GM18505 (cell line): ENCODE data around the gene NUDT21.
"Not testable (repeated sequence)": the region's sequence is repeated elsewhere in the genome, so short reads cannot be mapped to it uniquely, and the experiment has no call there.

Experiments
- ATAC-seq: cut with Tn5 transposase; IDR thresholded peaks from one replicate; pipeline ENCODE4 v1.9.1; 2021; ENCODE audit not compliant: unreplicated experiment
- POLR2A ChIP-seq: IDR thresholded peaks from 4 replicates; pipeline ENCODE4 v1.6.1; 2011; ENCODE audit warnings: borderline replicate concordance; ENCODE audit not compliant: insufficient read depth, insufficient read length; ENCODE audit errors: extremely low read depth

NUDT21 gene

DNA sequence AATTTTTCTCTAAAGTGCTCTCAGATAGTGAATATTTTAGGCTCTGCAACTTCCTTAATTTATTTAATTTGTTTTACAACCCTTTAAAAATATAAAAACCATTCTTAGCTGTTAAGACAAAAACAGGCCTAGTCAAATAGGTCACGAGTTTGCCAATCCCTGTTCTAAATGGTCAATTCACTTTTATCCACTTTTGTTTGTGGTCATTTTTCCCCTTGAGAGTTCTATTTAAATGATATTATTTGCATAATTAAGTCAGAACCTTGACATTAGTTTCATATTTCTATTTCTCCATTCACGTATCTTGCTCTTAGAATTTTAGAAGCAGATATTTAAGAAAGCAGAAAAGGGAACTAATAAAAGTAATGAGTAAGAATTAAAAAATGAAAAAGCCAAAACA, 29.8 kb downstream of the NUDT21 start:
- ATAC-seq, result no peak
- TF ChIP-seq POLR2A, result no peak

DNA sequence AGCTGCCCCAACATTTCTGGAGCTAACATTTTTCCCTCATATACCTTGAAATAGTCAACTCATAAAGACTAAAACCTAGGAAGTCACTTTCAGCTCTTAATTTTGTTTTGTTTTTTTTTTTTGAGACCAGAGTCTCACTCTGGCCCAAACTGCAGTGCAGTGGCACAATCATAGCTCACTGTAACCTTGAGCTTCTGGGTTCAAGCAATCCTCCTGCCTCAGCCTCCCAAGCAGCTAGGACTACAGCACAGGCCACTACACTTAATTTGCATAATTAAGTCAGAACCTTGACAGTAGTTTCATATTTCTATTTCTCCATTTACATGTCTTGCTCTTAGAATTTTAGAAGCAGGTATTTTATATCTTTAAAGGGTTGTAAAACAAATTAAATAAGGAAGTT, 30.5 kb downstream of the NUDT21 start:
- ATAC-seq, result no peak
- no peak for TF ChIP-seq POLR2A

DNA sequence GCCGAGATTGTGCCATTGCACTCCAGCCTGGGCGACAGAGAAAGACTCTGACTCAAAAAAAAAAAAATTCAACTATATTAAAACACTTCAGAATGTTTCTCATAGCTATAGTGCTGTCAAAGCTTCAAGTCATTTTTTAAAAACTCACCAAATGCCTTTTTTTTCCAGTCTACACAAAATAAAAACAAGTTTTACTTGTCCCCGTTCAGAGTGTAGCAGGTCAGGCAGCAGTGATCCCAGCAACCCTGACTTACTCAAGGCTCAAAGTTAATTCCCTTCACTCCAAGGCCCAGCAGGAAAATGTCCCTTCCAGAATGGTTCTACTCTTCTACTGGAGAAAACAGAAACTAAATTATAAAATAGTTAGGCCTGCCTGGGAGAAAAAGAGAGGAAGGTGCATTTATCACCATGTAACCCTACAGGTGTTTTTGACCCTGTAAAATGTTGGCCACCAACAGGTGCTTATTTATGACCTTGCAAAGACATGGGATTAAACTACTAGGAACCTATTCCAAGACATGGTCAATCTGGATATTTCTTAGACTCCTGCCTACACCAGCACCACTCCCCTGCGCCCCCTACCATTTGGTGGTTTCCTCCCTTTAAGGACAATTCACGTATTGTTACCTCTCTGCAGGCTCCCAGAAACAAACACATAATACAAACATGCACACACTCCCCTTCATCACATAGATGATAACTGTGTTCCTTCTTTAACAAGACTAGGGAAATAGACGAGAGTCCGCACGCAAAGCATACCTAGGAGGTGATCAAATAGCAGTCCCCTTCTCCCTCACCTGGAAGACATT, 31.2 kb downstream of the NUDT21 start:
- TF ChIP-seq POLR2A, result no peak
- no peak for ATAC-seq

DNA sequence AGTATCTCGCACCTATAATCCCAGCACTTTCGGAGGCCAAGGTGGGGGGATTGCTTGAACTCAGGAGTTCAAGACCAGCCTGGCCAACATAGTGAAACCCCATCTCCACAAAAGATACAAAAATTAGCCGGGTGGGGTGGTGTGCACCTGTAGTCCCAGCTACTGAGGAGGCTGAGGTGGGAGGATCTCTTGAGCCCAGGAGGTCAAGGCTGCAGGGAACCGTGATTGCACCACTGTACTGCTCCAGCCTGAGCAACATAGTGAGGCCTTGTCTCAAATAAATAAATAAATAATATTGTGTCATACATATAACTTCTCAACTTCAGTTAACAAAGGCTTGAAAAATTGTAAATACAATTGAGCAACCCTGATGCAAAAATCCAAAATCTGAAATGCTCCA, 34.0 kb downstream of the NUDT21 start:
- ATAC-seq, result no peak
- TF ChIP-seq POLR2A, result no peak

DNA sequence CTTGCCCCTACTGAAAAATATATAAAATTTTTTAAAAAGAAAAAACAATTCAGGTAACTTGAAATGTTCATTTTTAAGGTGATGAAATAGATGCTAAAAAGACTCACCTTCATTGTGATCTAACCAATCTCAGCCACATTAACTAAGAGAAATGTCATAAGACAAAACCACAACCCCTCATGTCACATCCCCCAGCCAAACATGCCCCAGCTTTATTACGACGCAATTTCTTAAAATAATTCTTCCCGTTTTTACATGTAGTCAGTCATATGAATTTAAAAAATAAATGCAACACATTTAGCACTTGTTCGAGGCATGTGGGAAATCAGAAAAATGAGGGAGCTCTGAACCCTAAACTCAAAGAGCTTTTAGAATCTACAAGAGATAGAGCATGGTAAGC, 35.3 kb downstream of the NUDT21 start:
- no peak for ATAC-seq
- TF ChIP-seq POLR2A, result no peak

DNA sequence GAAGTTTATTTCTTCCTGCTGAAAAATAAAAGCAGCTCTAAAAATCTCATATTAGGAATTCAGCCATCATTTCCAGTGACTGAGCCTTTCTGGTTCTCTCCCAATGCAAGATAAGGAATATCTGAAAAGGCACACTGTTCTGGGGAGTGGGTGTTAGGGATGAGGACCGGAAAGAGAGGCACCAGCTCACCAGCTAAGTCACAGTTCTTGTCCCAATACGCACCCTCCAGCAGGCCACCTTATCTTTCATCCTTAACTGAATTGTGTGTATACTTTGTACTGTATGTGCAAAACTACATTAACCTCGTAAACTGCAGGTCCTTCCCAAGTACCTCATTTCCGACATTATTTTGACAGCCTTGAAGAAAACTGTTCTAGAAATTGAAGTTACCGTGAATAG, 36.8 kb downstream of the NUDT21 start:
- no peak for ATAC-seq
- no peak for TF ChIP-seq POLR2A

DNA sequence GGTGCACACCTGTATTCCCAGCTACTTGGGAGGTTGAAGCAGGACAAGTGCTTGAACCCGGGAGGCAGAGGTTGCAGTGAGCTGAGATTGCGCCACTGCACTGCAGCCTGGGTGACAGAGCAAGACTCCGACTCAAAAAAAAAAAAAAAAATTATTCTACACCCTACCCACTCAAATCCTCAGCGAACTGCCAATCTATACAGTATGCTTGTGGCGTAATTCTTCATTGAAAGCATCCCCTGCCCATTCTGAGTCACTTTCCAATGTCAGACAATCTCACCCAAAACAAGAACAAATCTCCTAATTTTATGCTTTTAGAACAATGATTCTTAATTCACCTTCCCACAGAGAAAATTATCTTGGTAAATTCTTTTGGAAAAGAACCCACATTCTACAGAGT, 37.8 kb downstream of the NUDT21 start:
- TF ChIP-seq POLR2A, result no peak
- ATAC-seq, result no peak

DNA sequence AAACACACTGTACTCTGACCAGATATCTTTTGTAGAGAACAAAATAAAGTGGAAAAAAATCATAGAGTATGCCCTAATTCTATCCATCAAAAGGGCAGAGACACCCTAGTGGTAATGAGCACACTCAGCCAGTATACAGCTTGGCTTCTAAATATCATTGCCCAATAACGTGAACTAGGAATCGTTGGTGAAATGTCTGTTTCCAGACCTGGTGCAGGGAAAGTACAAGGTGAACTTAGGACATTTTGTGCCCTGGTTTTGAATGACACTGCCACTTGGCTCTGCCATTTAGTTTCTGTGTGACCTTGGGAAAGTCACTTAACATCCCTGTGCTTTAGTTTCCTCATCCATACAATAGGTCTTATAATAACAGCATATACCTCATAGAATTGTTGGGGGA, 39.5 kb downstream of the NUDT21 start:
- no peak for ATAC-seq
- no peak for TF ChIP-seq POLR2A

DNA sequence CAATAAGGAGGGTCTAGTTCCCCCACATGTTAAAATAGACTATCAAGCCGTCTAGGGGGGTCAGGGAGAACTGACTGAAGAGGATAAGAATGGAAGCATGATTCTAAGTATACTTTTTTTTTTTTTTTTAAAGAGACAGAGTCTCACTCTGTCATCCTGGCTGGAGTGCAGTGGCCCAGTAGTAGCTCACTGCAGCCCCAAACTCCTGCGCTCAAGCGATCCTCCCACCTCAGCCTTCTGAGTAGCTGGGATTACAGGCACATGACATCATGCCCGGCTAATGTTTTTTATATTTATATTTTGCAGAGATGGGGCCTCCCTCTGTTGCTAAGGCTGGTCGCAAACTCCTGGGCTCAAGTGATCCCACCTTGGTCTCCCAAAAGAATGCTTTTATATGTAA, 40.0 kb downstream of the NUDT21 start:
- TF ChIP-seq POLR2A, result no peak
- no peak for ATAC-seq

DNA sequence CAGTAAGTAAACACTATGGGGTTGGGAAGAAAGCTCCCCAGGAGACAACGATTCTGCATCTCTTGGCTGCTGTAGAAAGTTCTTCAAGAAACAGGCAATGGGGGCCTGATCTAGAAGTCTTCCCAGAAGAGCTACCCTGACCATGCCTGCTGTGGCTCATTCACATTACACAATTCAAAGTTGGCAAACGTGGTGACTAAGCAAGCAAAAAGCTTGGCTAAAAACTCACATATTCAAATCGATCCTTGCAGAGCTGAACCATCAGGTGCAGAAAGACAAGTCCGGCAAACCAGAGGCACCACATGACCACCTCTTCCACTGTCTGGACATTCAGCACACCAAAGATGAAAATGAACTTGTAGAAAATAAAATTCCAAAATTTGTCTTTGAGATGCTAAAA, 41.9 kb downstream of the NUDT21 start:
- no peak for TF ChIP-seq POLR2A
- no peak for ATAC-seq

DNA sequence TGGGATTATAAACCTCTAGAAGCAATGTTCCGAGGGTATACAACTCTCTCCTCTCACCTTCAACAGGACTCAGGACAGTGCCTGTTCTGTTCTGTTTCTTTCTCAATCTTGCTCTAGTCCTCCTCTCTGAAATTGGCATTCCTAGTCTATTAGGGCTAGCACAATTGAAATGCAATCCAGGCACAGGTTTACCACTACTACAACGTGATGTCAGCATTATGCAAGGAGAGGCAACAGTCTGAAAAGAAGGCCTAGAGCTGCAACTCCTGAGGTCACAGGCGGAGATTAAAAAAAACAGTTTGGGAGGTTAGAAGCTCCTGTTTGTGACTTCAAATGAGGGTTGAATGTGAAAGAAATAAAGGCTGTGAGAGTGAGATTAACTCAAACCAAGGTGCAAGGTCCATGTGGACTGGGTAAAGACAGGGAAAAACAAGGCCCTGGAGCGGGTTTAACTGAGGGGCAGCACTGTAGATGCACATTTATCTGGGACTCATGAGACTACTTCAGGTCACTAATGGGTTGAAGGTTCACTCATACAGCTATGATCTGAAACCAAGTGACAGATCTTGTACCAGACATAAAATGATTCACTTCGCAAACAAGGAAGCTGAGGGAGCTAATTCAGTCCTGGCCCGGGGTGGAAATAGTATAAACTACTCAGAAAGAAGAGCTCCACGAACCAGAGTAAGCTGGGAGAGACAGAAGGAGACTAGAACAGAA, 42.6 kb downstream of the NUDT21 start:
- no peak for ATAC-seq
- TF ChIP-seq POLR2A, result no peak

DNA sequence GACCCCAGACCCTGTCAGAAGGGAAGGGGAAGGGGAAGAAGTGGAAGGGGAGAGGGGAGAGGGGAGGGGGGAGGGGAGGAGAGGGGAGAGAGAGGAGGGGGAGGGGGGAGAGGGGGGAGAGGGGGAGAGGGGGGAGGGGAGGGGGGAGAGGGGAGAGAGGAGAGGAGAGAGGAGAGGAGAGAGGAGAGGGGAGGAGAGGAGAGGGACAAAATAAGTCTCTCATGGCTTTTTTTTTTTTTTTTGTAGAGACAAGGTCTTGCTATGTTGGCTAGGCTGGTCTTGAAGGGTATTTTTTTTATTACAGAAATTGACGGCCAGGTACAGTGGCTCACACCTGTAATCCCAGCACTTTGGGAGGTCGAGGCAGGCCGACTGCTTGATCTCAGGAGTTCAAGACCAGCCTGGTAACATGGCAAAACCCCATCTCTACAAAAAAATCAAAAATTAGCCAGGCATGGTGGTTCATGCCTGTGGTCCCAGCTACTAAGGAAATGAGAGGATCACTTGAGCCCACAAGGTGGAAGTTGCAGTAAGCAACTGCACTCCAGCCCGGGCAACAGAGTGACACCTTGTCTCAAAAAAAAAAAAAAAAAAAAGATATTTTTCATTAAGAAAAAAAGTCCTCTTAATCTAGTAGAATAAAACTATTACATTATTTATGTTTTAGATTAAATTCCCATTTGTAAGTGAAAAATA, 45.0 kb downstream of the NUDT21 start:
- ATAC-seq, result no peak
- TF ChIP-seq POLR2A, result no peak

DNA sequence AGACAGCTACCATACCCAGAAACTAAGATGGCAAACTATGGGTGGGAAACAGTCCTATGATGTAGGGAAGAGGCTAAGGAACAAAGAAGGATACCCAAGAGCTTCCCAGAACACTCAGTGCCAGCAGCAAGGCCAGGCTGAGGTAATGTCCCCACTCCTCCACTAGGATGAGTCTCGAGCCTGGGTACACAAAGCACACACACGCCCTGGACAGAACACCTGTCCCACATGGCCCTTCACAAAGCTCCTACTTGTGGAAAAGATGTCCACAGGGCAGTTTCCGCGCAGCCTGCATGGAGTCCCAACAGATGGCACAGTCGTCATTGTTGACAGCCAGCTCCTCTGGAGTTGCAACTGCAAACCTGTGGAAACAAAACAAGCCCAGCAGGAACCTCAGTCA, 49.6 kb downstream of the NUDT21 start:
- TF ChIP-seq POLR2A, result no peak
- no peak for ATAC-seq

DNA sequence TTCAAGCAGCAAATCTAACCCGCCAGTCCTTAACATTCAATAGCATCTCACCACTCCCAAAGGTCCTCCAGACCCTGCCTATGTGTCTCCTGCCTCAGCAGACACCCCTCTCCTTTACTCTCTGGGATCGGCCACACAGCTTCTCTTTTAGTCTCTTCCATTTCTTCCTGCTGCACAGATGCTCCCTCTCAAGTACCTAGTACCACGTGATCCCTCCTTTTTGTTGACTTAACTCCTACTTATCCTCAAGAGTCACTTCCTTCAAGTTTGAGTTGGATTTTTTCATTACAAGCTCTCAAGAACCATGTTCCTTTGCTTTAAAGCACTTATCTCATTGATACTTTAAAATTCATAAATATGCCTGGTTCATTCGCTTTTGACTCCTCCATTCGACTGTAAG, 50.7 kb downstream of the NUDT21 start:
- no peak for TF ChIP-seq POLR2A
- ATAC-seq, result no peak

DNA sequence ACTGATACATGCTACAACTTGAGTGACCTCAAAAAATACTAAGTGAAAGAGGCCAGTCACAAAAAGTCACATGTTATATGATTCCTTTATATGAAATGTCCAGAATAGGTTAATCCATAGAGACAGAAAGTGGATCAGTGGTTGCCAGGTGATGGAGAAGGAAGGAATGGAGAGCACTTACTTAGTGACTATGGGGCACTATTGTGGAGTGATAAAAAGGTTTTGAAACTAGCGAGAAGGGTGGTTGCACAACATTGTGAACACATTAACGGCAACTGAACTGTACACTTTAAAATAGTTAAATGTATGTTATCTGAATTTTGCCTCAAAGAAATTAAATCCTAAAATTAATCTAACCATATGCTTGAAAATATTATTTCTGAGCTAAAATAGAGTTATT, 51.6 kb downstream of the NUDT21 start:
- TF ChIP-seq POLR2A, result no peak
- no peak for ATAC-seq

DNA sequence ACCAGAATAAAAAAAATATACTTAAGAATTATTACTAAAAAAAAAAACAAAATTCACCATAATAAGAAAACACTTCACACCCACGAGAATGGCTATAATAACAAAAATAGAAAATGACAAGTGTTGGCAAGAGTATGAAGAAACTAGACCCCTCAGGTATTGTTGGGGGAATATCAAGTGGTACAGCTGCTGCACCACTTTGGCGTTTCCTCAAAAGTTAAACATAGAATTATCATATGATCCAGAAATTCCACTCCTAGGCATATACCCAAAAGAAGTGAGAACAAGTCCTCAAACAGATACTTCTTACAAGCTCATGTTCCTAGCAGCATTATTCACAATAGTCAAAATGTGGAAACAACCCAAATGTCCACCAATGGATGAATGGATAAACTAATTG, 52.1 kb downstream of the NUDT21 start:
- ATAC-seq, result no peak
- TF ChIP-seq POLR2A, result no peak

DNA sequence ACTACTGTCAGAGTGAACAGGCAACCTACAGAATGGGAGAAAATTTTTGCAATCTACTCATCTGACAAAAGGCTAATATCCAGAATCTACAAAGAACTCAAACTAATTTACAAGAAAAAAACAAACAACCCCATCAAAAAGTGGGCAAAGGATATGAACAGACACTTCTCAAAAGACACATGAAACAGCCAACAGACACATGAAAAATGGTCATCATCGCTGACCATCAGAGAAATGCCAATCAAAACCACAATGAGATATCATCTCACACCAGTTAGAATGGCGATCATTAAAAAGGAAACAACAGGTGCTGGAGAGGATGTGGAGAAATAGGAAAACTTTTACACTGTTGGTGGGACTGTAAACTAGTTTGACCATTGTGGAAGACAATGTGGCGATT, 54.4 kb downstream of the NUDT21 start:
- ATAC-seq, result not testable (repeated sequence)
